GM21360 (cell line): ENCODE data around the gene UGT1A10.
"Not testable (repeated sequence)": the region's sequence is repeated elsewhere in the genome, so short reads cannot be mapped to it uniquely, and the experiment has no call there.

ENCODE experiments used
- ATAC-seq: cut with Tn5 transposase; IDR thresholded peaks from one replicate; pipeline ENCODE4 v1.9.1; 2021; ENCODE audit warnings: mild to moderate bottlenecking, moderate library complexity; ENCODE audit not compliant: unreplicated experiment

Gene UGT1A10

DNA sequence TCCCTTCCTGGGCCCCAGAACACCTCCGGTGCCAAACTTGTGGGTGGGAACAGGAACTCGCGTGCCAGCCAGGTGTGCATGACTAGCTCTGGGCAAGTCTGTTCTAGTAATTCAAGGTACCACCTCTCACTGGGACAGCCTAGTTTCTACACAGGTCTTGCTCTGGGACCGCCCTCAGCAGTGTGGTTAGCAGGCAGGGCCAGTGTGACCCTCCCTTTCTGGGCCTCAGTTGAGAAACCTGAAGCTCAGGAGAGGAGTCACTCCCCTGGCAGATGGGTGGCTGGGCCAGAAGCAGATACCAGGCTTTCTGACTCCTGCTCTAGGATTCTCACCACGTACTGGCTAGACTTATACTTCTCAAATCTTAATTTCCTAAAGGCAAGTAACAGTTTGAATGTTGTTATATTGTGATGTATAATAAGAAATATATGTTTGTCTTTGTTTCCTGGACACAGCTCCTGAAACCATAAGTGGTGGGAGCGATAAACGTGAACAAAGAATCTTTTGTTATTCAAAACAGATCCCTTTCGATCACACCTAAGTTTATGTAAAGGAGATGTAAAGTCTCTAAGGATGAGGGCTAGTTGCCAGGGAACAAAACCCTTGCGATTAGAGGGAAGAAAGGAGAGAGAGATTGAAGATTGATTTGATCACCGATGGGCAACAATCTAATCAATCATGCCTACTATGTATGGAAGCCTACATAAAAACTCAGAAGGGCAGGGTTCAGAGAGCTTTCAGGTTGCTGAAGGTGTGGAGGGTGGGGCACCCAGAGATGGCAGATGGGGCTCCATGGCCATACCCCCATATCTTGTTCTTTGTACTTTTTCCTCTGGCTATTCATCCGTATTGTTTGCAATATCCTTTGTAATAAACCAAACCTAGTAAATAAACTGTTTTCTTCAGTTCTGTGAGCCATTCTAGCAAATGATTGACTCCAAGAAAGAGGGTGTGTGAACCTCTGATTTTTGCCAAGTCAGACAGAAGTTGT, 55.5 kb downstream of the UGT1A10 start:
- ATAC-seq: no peak

DNA sequence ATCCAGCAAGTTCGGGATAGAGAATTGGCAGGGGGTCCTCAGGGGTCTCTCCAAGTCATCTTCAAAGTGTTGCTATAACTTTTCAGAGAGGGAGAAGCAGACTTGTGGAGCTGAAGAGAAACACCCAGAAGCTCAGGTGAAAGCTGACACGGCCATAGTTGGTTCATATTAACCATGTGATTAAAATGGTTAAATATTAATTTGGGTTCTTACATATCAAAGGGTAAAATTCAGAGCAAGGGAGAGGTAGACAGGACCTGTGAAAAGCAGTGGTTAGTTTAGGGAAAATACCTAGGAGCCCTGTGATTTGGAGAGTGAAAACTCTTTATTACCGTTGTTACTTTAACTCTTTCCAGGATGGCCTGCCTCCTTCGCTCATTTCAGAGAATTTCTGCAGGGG, 56.4 kb downstream of the UGT1A10 start, which contains the start of gene UGT1A6:
TSS of gene UGT1A6 (plus strand) at position 243 of the 400 bp plus-strand sequence. CDS start at position 358, 115 bp downstream.
- no peak for ATAC-seq

GRCh38 chr2:233693963-233694362, 57.7 kb downstream of the UGT1A10 start:
- ATAC-seq: no peak

DNA sequence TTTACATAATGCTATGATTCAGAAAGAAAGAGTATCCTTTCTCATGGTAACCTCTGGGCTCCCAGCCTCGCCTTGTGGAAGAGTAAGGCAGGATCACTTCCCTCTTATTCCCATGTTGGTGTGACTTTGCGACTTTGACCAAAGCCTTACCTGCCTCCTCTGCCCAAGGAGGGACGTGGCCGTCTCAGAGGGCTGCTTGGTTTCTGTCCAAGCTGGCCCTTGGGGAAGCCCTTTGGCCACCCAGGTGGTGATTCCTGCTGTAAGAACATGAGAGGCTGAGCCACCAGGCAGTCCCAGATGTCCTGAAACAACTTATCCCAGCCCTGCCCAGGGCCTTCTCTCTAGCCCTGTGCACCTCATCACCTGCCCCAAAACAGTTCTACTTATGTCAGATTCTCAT, 62.5 kb downstream of the UGT1A10 start:
- ATAC-seq: no peak

- no peak for ATAC-seq
Observed at GRCh38 chr2:233699424-233700027, 63.3 kb downstream of the UGT1A10 start.

GRCh38 chr2:233700028-233700635, 63.9 kb downstream of the UGT1A10 start:
- ATAC-seq: no peak

- not testable (repeated sequence) for ATAC-seq
Observed at GRCh38 chr2:233700842-233701241, 64.6 kb downstream of the UGT1A10 start.

DNA sequence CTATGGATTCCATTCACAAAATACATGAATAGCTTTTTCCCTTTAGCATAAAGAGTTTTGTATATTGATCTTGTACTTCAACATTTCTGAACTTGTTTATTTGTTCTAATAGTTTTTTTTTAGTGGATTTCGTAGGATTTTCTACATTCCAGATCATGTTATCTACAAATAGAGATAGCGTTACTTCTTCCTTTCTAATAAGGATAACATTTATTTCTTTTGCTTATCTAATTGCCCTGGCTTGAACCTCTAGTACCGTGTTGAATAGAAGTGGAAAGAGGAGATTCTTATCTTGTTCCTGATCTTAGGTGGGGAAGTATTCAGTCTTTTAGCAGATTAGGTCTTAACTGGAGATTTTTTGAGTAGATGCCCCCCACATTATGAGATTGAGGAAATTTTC, 66.0 kb downstream of the UGT1A10 start:
- no peak for ATAC-seq

GRCh38 chr2:233705911-233706506, 69.8 kb downstream of the UGT1A10 start:
- no peak for ATAC-seq

DNA sequence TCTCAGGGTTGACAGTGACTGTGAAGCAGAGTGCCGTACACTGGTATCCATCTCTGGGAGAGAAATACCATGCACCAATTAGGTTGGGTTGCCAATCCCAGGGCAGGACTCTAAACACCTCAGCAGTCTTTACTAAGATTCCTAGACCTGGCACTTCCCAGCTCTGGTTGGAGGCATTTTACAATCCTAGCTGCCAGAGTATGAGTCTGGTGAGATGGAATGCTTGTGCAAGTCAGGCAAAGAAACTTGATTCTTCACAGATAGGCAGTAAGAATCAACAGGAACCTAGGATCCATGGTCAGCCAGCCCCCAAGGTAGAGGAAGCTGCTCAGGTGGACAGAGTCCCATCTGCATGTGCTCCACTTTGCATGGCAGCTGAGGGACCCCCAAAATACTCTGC, 70.5 kb downstream of the UGT1A10 start:
- ATAC-seq: no peak

DNA sequence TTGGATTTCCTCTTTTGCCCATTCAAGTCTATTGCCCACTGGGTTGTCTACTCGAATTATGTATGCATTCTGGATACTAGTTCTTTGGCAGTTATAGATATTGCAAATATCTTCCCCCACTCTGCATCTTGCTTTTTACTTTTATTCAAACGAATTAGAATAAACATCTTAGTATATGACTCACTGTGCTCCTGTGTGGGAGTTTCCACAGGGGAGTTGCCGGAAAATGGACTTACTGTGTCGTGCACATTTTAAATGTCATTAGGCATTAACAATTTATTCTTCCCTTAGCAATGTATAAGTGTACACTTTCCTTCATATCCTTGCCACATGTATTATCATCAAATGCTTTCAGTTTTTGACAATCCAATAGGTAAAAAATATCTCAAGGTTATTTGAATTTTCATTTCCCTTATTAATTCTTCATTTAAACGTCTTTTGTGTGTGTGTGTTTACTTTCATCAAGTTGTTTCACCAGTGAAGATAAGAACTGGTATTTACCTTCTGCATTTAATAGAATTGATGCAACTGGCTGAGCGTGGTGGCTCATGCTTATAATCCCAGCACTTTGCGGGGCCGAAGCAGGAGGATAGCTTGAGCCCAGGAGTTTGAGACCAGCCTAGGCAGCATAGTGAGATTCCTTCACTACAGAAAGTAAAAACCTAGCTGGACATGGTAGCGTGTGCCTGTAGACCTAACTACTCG, 71.8 kb downstream of the UGT1A10 start:
- ATAC-seq: no peak

DNA sequence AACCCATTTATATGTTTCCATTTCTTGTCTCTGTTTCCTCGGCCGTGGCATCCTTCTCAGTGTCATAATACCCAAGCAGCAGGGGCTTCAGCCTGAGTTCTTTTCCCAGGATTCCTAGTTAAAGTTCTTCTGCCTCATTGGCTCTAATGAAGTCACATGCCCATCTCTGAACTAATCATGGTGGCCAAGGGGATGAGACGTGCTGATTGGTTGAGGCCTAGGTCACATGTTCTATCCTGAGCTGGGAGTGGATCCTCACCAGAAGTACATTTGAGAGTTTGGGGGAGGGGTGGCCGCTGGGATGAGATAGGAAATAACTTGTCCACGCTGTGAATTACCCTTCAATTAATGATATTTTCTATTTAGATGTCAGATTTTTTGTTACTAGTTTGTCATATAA, 72.7 kb downstream of the UGT1A10 start:
- ATAC-seq: no peak

GRCh38 chr2:233711312-233712008, 75.2 kb downstream of the UGT1A10 start:
- no peak for ATAC-seq

DNA sequence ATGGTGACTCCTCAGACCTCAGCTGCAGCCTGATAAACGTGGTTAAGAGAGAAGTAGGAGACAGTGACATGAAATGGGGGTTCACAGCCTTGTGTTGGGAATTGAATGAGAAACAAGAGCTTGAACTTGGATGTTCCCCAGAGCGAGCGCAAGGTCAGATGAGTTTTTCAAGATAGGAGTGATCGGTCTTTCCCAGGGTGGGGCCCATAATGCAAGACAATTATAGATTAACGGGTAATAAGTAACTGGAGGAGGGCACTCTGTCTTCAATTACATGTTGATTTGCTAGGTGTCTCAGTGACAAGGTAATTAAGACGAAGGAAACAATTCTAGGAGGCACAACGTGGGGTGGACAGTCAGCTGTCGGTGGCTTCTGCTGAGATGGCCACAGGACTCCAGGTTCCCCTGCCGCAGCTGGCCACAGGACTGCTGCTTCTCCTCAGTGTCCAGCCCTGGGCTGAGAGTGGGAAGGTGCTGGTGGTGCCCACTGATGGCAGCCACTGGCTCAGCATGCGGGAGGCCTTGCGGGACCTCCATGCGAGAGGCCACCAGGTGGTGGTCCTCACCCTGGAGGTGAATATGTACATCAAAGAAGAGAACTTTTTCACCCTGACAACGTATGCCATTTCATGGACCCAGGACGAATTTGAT, 76.5 kb downstream of the UGT1A10 start, which contains the start of gene UGT1A5:
TSS of gene UGT1A5 (plus strand) at position 297 of the 651 bp plus-strand sequence. CDS start at position 382, 85 bp downstream.
- ATAC-seq: no peak

GRCh38 chr2:233713262-233713615, 77.0 kb downstream of the UGT1A10 start:
- ATAC-seq: no peak

DNA sequence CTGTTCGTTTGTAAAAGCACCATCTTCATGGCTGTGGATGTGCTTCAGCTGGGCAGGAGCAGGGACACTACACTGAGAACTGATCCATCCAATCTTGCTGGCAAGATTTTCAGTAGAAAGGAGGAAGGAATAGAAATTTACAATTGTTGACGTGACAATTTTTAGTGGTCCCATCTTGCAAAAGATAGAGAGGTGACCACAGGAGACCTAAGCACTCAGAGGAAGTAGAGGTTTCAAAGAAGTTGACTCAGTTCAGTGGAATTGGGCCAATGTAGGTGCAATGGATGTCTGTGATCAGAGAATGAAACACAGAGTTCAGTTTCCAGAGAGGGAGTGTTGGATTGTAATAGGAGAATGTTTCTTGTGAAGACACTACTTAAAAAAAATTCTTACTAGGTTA, 77.9 kb downstream of the UGT1A10 start:
- no peak for ATAC-seq

DNA sequence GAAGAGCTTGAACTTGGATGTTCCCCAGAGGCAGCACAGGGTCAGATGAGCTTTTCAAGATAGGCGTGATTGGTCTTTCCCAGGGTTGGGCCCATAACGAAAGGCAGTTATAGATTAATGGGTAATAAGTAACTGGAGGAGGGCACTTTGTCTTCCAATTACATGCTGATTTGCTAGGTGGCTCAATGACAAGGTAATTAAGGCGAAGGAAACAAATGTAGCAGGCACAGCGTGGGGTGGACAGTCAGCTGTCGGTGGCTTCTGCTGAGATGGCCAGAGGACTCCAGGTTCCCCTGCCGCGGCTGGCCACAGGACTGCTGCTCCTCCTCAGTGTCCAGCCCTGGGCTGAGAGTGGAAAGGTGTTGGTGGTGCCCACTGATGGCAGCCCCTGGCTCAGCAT, 82.3 kb downstream of the UGT1A10 start, which contains the start of gene UGT1A4:
TSS of gene UGT1A4 (plus strand) at position 185 of the 400 bp plus-strand sequence. CDS start at position 270, 85 bp downstream.
- ATAC-seq: no peak

DNA sequence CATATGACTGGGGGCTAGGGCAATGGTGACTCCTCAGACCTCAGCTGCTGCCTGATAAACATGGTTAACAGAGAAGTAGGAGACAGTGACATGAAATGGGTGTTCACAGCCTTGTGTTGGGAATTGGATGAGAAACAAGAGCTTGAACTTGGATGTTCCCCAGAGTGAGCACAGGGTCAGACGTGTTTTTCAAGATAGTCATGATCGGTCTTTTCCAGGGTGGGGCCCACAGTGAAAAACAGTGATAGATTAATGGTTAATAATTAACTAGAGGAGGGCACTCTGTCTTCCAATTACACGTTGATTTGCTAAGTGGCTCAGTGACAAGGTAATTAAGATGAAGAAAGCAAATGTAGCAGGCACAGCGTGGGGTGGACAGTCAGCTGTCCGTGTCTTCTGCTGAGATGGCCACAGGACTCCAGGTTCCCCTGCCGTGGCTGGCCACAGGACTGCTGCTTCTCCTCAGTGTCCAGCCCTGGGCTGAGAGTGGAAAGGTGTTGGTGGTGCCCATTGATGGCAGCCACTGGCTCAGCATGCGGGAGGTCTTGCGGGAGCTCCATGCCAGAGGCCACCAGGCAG, 92.6 kb downstream of the UGT1A10 start, which contains the start of gene UGT1A3:
TSS of gene UGT1A3 (plus strand) at position 320 of the 579 bp plus-strand sequence. CDS start at position 405, 85 bp downstream.
- no peak for ATAC-seq
